GM12874 (cell line): ENCODE results near the gene BRD4.

Experiments used
- CTCF ChIP-seq: IDR thresholded peaks from 2 replicates; pipeline ENCODE4 v1.5.1; 2011; ENCODE audit warnings: low read depth, mild to moderate bottlenecking, control low read depth, low read length, moderate library complexity; ENCODE audit not compliant: insufficient read depth

BRD4 gene

DNA sequence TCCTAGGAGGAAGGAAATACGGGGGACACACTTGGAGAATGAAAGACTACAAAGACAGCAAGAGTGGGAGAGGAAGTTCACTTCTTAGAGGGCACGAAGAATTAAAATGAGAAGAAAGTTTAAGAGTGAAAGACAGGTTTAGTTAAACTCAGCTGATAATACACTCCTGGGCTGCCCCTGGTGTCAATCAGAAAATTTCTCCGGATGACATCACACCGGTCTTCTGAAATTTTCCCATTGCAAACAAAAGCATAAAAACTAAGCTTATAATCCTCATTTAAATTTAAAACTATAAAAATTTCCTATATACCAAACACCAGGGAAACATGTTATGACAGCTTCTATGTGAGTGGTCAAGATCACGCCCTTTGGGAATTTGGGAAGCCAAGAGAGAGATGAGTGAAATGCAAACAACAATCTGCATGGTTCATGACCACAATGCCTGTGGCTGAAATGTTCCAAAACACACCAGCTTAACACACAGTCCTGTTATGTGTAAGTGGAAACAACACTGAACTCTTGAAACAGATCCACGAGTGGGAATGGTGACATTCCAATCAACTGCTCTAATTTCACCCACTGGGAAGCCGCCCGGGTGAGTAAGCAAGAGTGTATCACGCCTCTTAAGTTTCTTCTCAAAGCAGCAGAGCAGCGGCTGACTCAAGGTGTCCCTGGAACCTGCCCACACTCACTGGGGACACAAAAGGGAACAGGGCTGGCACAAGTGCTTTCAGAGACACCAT, 49.0 kb downstream of the BRD4 start:
- TF ChIP-seq CTCF = no peak

DNA sequence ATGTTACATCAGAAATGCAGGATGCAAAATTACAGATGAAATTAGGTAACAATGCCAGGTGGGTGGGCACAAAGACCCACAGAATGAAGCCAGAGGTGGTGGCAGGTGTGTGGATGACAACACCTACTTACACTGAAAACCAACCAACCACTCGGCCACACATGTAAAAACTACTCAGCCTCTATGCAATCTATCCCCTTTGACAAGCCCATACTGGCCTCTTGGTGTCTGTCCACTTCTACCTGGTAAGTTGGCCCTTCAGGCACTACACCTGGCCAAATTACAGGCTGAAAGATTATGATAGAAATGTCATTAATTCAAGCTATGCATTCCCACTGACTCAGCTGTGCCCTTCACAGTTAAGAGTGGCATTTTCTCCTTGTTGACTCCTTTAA, 50.0 kb downstream of the BRD4 start:
- no peak for TF ChIP-seq CTCF

DNA sequence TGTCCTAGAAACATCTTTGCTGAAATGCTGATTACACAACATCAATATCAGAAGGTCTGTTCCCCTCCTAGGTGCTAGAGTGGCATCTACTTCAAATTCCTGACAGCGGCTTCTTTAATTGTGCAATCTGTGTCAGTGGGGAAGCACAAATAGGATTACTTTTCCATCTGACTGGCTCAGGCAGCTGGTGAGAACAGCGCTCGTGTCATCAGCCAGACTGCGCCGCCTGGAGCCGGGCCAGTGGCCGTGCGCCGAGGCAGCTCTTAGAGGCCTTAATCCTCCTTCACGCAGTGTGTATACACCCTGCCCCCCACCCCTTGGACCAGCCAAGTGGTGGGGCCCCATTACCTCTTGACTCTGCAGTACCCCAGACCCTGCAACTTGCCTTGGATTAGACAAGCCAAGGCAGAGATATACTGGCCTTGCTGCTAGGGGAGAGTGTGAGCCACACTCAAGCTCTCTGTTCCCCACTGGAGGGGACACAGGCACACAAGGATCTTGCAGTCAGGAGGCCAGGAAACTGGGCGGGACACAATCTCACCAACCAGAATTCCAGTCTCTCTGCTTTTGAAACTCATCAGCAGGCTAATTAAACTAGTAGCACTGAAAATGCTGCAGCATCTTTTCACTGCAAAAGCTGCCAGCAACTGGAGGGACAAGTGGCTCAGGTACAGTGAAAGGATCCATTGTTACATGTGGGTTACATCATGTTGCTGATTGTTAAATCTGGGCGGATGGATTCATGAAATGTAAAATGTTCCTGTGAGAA, 51.2 kb downstream of the BRD4 start:
- no peak for TF ChIP-seq CTCF

- TF ChIP-seq CTCF = no peak
Measured at GRCh38 chr19:15280048-15280725, 52.2 kb downstream of the BRD4 start.

DNA sequence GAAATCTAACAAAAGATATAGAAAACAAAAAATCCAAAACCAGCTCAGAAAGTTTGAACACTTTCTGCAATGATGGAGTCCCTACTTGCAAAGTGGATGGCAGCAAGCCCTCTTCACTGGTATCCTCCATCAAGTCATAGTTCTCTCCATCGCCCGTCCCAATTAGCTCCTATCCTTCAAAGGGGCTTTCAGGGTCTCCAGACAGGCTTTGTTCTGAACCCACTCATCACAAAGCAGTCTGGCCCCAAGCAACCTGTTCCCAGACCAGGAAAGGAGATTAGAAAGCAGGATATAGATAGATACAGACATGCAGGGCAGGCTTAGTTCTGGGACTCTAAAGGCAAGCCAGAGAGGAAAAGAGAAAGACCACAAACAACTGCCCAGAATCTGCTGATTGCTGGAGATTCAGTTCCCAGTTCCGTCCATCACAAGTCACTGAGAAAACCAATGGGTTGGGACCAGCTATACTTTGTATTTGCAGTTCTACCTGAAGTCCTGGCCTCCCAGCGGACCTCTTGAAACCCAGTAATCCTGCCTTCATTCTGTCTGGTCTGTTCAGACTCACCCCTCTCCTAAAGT, 52.9 kb downstream of the BRD4 start:
- no peak for TF ChIP-seq CTCF

DNA sequence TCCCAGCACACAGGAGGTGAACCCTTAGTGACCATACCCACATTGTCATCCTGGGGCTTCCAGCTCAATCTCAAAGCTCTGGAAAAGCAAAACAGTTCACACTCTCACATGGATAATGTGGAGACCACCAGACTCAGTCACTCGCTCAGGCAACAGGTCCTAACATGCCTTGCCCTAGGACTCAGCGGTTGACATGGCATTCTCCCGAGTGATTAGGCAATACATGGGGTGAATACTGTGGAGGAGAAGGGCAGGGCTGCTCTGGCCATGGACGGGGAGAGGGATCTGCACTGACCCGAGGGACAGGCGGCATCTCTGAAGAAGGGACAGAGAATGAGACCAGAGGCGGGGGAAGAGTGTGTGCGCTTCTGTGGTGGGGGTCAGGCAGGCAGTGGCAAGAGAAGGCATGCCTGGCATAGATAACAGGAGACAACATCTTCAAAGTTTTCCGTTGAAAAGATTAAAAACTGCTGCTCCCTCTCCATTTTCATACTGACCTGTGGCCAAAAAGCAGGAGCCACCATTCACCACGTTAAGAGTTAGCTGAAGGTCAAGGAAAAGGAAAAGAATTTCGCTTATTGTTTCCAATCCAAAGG, 55.6 kb downstream of the BRD4 start:
- TF ChIP-seq CTCF = no peak

DNA sequence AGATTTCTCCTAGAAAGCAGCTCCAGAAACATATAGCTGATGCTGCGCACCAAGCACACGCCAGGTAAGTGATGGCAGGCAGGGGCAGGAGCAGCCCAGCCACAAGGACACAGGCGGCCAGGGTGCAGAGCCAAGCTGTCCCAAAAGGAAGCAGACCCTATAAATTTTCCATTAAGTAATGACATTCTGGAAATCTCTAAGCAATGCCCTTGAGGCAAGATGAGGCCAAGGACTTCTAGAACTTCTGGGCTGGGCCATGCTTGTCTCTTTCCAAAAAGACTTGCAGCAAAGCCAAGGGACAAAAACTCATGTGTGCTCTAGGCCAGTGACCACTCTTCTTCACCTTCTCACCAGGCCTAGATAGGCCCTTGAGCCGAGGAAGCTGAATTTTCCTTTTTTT, 57.9 kb downstream of the BRD4 start:
- no peak for TF ChIP-seq CTCF
